ENCODE results near the gene LAMTOR2.

- TF ChIP-seq CTCF (IDR thresholded peaks at IDR 0.05; ENCODE audit: low read depth, low read length, poor library complexity, severe bottlenecking) (no peak), EZH2phosphoT487 (IDR thresholded peaks at IDR 0.05; ENCODE audit: borderline replicate concordance, low read length) (no peak)
Measured at GRCh38 chr1:156064615-156065014, 10.0 kb downstream of the LAMTOR2 start.

Data from DOHH2 (cell line).